HG03159 (cell line): ENCODE results near the gene CEP55.

Source experiments
- ATAC-seq: cut with Tn5 transposase; IDR thresholded peaks from one replicate; pipeline ENCODE4 v1.9.1; 2021; ENCODE audit warnings: mild to moderate bottlenecking, moderate library complexity; ENCODE audit not compliant: unreplicated experiment

CEP55 gene

GRCh38 chr10:93468461-93469213 lies 27.8 kb upstream of the CEP55 start:
- ATAC-seq: no peak

DNA sequence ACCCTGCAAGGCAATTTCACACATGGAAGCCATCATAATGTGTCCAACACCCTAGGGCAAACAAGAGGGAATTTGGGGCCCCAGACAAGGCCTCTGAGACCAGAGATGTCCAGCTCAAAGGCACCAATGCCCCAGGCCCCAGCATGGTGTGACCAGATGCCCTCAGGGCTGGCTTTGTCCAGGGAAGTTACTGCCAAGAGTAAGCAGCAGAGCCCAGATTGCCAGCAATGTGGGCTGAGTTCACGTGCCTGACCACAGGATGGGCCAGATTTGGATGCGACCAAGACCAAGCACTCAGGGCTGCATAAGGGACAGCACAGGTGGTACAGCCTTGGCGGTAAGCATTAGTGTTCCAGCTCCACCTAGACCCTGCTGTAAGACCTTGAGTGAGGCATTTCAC lies 27.0 kb upstream of the CEP55 start:
- no peak for ATAC-seq

DNA sequence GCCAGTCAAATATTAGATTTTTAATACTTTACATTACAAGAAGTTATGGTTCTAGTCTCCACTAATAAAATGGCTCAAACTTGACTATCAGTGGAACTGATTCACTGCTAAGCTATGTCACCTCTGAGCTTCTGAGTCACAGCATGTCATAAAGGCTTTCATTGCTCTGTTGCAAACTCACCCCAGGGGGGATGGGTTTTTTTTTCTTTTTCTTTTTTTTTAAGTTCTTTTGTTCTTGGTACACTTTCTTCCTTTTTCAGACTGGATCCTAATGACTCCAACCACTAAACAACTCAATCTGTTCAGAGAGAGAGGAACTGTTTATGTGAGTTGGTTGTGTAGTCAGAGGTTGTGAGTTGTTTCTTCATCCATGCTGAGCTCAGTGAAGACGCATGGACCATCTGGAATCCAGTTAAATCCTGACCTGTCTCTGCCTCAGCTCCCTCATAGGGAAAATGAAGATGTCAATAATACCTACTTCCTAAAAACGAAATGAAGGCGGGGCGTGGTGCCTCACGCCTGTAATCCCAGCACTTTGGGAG lies 25.2 kb upstream of the CEP55 start:
- no peak for ATAC-seq

GRCh38 chr10:93473161-93473560 lies 23.3 kb upstream of the CEP55 start:
- no peak for ATAC-seq

- no peak for ATAC-seq
Measured at GRCh38 chr10:93473804-93474472, 22.5 kb upstream of the CEP55 start.

DNA sequence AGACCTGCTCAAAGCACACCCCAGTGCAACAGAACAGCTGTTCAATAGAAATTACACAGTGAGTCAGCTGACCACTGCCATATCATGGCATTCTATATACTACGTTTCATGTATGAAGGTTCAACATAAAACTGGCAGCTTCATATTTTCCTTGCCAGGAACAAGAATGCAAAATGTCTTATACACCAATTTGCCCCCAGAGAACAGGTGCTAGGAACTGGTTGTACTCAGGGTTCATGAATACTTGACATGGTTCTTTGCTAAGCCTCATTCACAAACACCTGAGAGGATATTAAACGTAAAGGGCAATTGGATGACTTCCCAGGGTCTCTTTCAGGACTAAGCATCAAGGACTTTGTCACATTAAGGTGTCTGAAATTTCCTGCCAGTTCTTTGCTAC lies 21.2 kb upstream of the CEP55 start:
- no peak for ATAC-seq

DNA sequence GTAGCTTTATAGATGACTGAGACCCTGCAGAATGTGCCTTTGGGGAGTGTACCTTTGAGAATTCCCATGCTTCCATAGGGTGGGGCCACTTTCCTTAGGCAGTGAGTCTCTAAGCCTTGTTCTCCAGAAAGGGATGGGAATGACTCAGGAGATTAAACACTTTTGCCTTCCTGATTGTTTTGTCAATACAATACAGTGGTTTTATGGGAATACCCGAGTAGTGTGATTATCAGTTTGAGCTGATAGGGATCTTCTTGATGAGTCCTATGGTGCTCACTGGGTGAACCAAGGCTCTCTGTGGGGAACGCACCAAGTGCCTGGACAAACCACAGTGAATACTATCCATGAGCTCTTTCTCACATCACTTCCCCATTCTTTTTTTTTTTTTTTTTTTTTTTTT lies 20.5 kb upstream of the CEP55 start:
- no peak for ATAC-seq

GRCh38 chr10:93476756-93477155 lies 19.7 kb upstream of the CEP55 start:
- no peak for ATAC-seq

DNA sequence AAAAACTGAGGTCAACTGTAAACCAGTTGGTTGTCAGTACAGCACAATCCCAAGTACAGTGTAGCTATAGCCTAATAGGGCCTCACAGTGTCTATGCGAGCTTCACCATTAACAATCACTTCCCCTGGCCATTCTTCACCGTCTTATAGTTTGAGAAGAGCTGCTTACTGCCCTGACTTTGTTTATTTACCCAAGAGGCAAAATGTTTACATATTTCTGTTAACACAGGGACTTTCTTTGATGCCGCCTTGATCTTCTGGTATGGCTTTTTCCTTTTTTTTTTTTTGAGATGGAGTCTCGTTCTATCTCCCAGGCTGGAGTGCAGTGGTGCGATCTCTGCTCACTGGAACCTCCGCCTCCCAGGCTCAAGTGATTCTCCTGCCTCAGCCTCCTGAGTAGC lies 17.5 kb upstream of the CEP55 start:
- ATAC-seq: no peak

DNA sequence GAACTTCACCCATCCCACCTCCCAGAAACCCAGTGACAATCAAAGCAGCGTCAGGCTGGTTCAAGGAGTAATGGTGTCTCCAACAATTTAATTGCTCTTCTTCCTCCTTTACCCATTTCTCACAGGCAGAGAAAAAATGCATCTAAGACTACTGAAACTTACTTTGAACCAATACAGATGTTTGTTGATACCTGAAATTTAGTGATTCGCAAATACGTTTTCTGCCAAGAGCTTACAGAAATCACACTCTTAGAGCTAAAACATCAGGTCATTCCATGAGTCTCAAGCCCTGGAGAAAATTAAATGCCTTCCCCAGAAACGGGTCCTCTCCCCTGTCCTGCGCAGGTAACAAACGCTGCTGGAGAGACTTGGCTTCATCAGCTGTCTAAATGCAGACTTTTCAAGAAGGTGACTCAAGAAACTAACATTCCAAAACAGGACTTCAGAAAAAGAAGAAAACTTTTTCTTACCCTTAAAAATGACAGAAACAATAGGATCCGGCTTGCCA lies 14.7 kb upstream of the CEP55 start:
- no peak for ATAC-seq

DNA sequence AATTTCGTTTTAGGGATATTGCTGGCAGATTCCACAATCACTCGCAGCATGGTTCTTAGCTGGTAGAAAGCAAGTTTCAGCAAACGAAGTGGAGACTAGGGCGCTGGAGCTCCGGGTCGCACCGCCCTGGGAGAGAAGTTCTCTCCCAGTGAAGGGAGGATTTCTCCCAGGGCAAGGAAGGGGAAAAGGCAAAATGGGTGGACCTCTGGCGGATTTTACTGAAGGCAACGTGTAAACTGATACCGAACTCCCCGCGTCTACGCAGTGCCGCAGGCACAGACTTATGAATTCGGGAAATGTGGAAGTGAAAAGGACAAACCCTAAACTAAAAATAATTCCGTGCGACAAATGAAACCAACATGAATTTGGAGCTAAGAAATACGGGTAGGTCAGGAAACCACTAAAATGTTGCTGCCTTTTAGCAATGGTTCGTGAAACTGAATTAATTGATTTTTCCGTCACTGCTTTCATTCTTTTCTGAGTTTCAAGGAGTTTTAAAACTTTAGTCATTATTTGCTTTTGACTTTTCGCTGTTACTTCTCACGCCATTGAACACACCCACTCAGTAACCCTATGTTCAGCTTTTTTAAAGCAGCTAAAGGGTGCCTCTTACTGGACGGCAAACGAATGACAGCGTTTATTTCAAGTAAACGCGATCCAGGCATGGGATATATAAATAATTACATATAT lies 14.1 kb upstream of the CEP55 start, which contains the start of gene MYOF:
MYOF (minus strand) TSS at position 190 of the 690 bp plus-strand sequence; CDS start at position 50, 140 bp downstream.
- ATAC-seq: peak; percentile 77

- no peak for ATAC-seq
Measured at GRCh38 chr10:93485690-93486089, 10.7 kb upstream of the CEP55 start.

DNA sequence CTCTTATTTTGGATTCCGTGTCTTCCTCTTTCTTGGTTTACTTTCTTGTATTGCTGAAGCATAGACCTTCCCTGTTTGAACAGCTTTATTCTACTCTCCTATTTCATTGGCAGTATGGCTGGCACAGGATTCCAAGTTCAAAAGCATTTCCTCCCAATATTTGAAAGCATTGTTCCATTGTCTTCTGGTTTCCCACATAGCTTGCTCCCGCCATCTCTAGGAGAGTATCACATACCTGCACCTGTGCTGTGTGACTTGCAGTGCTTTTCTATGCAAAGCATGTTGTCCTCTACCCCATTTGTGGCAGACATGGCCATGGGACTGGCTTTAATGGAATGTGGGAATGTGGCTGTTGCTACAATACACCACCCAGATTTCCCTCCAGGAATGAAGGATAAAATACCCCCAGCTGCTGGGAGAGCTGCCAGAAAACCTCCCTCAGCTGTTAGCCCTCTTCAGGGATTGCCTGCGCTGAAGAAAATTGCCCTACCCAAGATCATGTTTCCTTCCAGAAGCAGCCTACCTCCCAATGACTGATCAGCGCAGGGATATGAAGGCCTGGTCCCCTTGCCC lies 7.4 kb upstream of the CEP55 start:
- no peak for ATAC-seq

GRCh38 chr10:93491602-93492121 lies 4.8 kb upstream of the CEP55 start:
- no peak for ATAC-seq

- no peak for ATAC-seq
Measured at GRCh38 chr10:93493162-93493561, 3.2 kb upstream of the CEP55 start.

- no peak for ATAC-seq
Measured at GRCh38 chr10:93494494-93494893, 1.9 kb upstream of the CEP55 start.

DNA sequence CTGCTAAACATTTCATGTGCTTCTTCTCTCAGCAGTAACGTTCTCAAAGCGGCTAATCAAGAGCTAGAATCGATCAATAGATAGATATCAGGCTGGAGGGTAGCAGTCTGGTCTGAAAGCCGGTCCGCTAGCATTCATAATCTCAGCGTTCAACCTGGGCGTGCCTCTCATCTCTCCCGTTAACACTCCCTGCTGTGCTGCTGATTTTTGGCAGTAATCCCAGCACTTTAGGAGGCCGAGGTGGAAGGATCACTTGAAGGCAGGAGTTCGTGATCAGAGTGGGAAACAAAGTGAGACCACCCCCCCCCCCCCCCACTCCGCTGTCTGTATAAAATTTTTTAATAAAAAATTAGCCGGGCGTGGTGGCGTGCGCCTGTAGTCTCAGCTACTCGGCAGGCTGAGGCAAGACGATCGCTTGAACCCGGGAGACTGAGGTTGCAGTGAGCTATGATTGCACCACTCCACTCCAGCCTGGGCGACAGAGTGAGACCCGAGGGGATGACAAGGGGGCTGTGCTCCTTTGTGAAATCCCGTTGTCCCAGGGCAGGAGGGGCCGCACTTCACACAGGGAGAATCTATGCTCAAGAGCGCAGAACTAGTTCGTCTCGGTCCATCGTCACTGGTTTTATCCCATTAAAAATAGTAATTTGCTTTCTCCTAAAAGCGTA lies 624 bp upstream of the CEP55 start:
- peak; percentile 25 for ATAC-seq

DNA sequence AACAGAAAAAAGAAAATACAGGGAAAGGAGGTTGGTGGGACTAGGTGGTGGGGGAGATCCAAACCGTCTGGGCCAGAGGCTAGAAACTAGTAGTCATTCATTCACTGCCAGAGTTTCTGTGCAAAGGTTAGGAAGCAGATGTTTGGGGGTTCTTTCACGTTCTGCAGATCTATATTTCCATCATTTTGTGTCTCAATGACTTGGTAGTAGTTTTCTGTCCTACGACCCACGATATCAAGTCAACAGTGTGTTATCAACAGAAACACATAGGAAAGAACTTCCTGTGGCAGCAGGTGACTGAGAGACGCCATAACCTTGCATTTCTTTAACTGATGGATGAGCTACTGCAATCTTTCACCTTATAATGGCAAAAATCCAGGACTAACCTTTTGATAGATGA lies 1.8 kb downstream of the CEP55 start:
- ATAC-seq: no peak

DNA sequence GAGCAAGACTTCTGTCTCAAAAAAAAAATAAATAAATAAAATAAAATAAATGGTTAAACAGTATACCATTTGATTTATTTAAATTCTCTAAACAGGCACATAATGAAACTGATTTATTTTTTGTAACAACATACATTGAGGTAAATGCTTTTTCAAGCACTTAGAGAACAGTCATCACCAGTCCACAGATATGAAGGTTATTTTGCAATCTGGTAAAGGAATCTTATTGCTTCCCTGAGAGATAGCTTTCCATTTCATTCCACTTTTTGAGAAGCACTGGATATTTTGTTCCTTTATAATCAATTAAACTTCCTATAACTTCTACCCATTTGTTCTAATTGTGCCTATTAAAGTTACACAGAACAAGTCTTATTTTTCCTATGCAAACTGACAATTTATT lies 5.2 kb downstream of the CEP55 start:
- no peak for ATAC-seq

DNA sequence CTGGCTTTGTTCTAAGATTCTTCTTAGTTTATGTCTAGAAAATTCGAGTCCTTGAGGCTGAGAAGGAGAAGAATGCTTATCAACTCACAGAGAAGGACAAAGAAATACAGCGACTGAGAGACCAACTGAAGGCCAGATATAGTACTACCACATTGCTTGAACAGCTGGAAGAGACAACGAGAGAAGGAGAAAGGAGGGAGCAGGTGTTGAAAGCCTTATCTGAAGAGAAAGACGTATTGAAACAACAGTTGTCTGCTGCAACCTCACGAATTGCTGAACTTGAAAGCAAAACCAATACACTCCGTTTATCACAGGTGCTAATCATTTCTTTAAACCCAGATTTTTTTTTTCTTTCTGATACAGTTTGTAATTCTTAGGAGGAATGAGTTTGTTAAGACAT lies 6.7 kb downstream of the CEP55 start:
- peak; percentile 70 for ATAC-seq
